ENCODE measurements around the gene PAK6.

PAK6 gene

GRCh38 chr15:40293905-40294895, 55.3 kb downstream of the PAK6 start:
- no peak for TF ChIP-seq CTCF (IDR thresholded peaks at IDR 0.05; ENCODE audit: control insufficient read depth, insufficient read depth, low read depth, low read length, missing control alignments)
- no peak for DNase-seq (ENCODE audit: low read depth)
- H3K4me3 ChIP-seq (ENCODE audit: control insufficient read depth, low read depth, low read length): no peak overlapping the region

GRCh38 chr15:40295297-40295696, 56.4 kb downstream of the PAK6 start:
- no peak overlapping the region for H3K4me3 ChIP-seq (ENCODE audit: control insufficient read depth, low read depth, low read length)
- no peak for DNase-seq (ENCODE audit: low read depth)
- TF ChIP-seq CTCF (IDR thresholded peaks at IDR 0.05; ENCODE audit: control insufficient read depth, insufficient read depth, low read depth, low read length, missing control alignments): no peak

GRCh38 chr15:40295877-40296560, 57.2 kb downstream of the PAK6 start:
- DNase-seq (ENCODE audit: low read depth): no peak
- no peak overlapping the region for H3K4me3 ChIP-seq (ENCODE audit: control insufficient read depth, low read depth, low read length)
- TF ChIP-seq CTCF (IDR thresholded peaks at IDR 0.05; ENCODE audit: control insufficient read depth, insufficient read depth, low read depth, low read length, missing control alignments): no peak

GRCh38 chr15:40296561-40297230, 57.8 kb downstream of the PAK6 start:
- no peak for DNase-seq (ENCODE audit: low read depth)
- no peak overlapping the region for H3K4me3 ChIP-seq (ENCODE audit: control insufficient read depth, low read depth, low read length)
- no peak for TF ChIP-seq CTCF (IDR thresholded peaks at IDR 0.05; ENCODE audit: control insufficient read depth, insufficient read depth, low read depth, low read length, missing control alignments)

GRCh38 chr15:40297356-40297755, 58.5 kb downstream of the PAK6 start:
- DNase-seq (ENCODE audit: low read depth): no peak
- no peak for TF ChIP-seq CTCF (IDR thresholded peaks at IDR 0.05; ENCODE audit: control insufficient read depth, insufficient read depth, low read depth, low read length, missing control alignments)
- no peak overlapping the region for H3K4me3 ChIP-seq (ENCODE audit: control insufficient read depth, low read depth, low read length)

- TF ChIP-seq CTCF (IDR thresholded peaks at IDR 0.05; ENCODE audit: control insufficient read depth, insufficient read depth, low read depth, low read length, missing control alignments): no peak
- no peak for DNase-seq (ENCODE audit: low read depth)
- H3K4me3 ChIP-seq (ENCODE audit: control insufficient read depth, low read depth, low read length): no peak overlapping the region
Observed at GRCh38 chr15:40298216-40298935, 59.5 kb downstream of the PAK6 start.

All from AG09309 (cell line).